Ovary (tissue), 9 donors: ENCODE data around the gene SCIN. TPM values are rescaled to one million over a fixed set of nuclear protein-coding genes. Genes with fewer than 3 reads are reported as not detected.

Source experiments
- DNase-seq, 5 donors: peaks; one replicate each; pipeline ENCODE4 v3.0.0-alpha.2; 2019 to 2020
- H3K27ac ChIP-seq, 2 donors: fragments of 200-600 bp; one replicate each; pipeline versions ENCODE4 v1.5.1 to v1.8.0; 2019 to 2022
- H3K27me3 ChIP-seq: fragments of 200-600 bp; one replicate; pipeline ENCODE4 v1.8.0; 2022
- H3K36me3 ChIP-seq: fragments of 200-600 bp; sonication (generic); one replicate; pipeline ENCODE4 v1.5.1; 2019
- H3K4me1 ChIP-seq: one replicate; pipeline ENCODE4 v1.8.1; 2013; ENCODE audit warnings: mild to moderate bottlenecking, moderate library complexity; ENCODE audit not compliant: insufficient read depth
- H3K4me3 ChIP-seq: fragments of 200-600 bp; sonication (generic); one replicate; pipeline ENCODE4 v1.5.1; 2017
- H3K9me3 ChIP-seq, 2 donors: fragments of 200-600 bp in 1 of 2; sonication (generic) in 1 of 2; one replicate each; pipeline versions ENCODE4 v1.5.1 to v1.8.1; 2013 to 2019; ENCODE audit warnings: mild to moderate bottlenecking in 1 of 2, moderate library complexity in 1 of 2
- EP300 ChIP-seq: sonication (generic); formaldehyde crosslinking; IDR thresholded peaks from one replicate; pipeline ENCODE4 v1.6.1; 2017; ENCODE audit warnings: antibody characterized with exemption
- POLR2A ChIP-seq: fragments of 450-650 bp; IDR thresholded peaks from one replicate; pipeline ENCODE4 v1.6.1; 2017; ENCODE audit warnings: antibody characterized with exemption, mild to moderate bottlenecking, moderate library complexity
- WGBS, 3 donors: extraction: QIAGEN DNeasy Blood & Tissue Kit in 1 of 3; methylation state at CpG; one replicate each; pipeline versions ENCODE4 v1.1.5 to v1.1.7; 2013 to 2017; 5-methylcytosine and 5-hydroxymethylcytosine counted together
- intact Hi-C, 4 donors: fragments of 100-400 bp; cut with DNase I; formaldehyde crosslinking; loops; one replicate each; pipeline versions ENCODE4 v1.11.0 to v1.15.1; 2022 to 2023
- polyA plus RNA-seq, 2 donors: library from polyadenylated mRNA; stranded (reverse); fragments of 200-250 nt in 1 of 2; fragments of 350-450 nt in 1 of 2; fragmentation: Illumina TruSeq in 1 of 2; extraction: RNeasy Lipid Tissue Mini Kit (QIAGEN cat#74804) in 1 of 2; gene quantifications; one replicate each; pipeline ENCODE4 v1.2.3, GENCODE V29; 2013 to 2014
- total RNA-seq, 7 donors: library from RNA; depleted of rRNA in 2 of 7; stranded (reverse); fragments of >200 nt in 2 of 7; fragmentation: NEBNext Ultra II Directional in 3 of 7; extraction: Animal tissue kit (Norgen Biotek cat#: 25700) in 3 of 7; gene quantifications; one replicate each; pipeline versions ENCODE4 v1.1.0 to v1.2.4, GENCODE V29; 2016 to 2023
- TF ChIP-seq, protein P1 (sequence below), 3 donors: fragments of 450-650 bp in 2 of 3; fragments of 200-600 bp in 1 of 3; IDR thresholded peaks; one replicate each; pipeline versions ENCODE4 v1.5.1 to v1.8.0; 2016 to 2022; ENCODE audit warnings: antibody characterized with exemption in 3 of 3, mild to moderate bottlenecking in 1 of 3
- donor health status: DM: no; HTN: no; CAD: no; lungs with moderate emphysema.
- donor health status: DM: no; HTN: no; CAD: no.
- donor health status: Bipolar disorder and iron deficiency.
- donor health status: DM: yes; HTN: yes; CAD: no.
- donor health status: DM: no; HTN: no; CAD: no.
- donor health status: DM: yes; HTN: yes; CAD: no.

SCIN gene
- total and polyA plus RNA-seq, 9 donors, result 1.3 to 5.1 (median 2.2) TPM

DNA sequence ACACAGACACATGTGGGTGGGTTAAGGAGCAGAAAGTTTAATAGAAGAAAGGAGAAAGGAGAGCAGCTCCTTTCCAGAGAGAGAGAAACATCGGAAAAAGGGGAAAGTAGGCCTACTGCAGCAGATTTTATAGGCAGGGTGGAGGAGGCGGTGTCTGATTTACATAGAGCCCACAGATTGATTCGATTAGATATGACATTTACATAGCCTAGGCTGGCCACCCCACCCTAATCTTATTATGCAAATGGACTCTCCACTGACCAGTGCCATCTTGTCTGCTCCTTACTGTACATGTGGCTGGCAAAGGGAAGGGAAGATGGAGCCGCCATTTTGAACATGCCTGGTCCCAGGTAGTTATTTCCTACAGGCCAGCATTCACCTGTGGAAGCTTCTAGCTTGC is 38.7 kb upstream of the SCIN start:
- DNase-seq, result no peak
- Histone ChIP-seq H3K4me1 (no peaks in the 10 kb centered on the region), H3K9me3 (peaks cover 0 to 4% of the 10 kb centered on the region in 2 donors), H3K27me3 (no peaks in the 10 kb centered on the region), H3K4me3 (no peak overlapping the region), H3K36me3 (no peaks in the 10 kb centered on the region), H3K27ac (no peak overlapping the region)
- TF ChIP-seq, protein P1, sequence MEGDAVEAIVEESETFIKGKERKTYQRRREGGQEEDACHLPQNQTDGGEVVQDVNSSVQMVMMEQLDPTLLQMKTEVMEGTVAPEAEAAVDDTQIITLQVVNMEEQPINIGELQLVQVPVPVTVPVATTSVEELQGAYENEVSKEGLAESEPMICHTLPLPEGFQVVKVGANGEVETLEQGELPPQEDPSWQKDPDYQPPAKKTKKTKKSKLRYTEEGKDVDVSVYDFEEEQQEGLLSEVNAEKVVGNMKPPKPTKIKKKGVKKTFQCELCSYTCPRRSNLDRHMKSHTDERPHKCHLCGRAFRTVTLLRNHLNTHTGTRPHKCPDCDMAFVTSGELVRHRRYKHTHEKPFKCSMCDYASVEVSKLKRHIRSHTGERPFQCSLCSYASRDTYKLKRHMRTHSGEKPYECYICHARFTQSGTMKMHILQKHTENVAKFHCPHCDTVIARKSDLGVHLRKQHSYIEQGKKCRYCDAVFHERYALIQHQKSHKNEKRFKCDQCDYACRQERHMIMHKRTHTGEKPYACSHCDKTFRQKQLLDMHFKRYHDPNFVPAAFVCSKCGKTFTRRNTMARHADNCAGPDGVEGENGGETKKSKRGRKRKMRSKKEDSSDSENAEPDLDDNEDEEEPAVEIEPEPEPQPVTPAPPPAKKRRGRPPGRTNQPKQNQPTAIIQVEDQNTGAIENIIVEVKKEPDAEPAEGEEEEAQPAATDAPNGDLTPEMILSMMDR (IDR thresholded peaks at IDR 0.05), result no peak
- TF ChIP-seq POLR2A (no peak), EP300 (no peak)
- intact Hi-C loops, result no loop called here
- WGBS, 3 donors, result 86 to 95% (median 93%) methylated on average over 4 of the region's 4 CpGs

DNA sequence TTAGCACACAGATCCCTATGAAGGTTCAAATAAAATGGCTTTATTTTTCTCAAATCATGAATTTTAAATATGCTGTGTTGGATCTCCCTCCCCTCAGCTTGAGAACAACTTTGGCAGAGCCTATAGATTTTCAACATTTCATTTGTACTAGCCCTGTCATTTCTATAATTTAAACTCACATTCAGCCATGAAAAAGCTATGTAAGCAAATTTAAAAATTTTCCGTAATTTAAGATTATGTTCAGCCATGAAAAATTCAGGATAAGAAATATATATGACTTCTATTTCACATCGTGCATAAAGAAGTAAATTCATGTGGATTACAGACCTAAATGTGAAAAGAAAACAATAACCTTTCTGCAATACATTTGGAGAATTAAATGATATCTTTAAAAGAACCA is 36.5 kb upstream of the SCIN start:
- intact Hi-C loops, result no loop called here
- Histone ChIP-seq H3K27me3 (no peaks in the 10 kb centered on the region), H3K4me3 (no peak overlapping the region), H3K4me1 (no peaks in the 10 kb centered on the region), H3K36me3 (no peaks in the 10 kb centered on the region), H3K27ac (no peak overlapping the region), H3K9me3 (peaks cover 0 to 4% of the 10 kb centered on the region in 2 donors)
- 61 to 81% (median 66%) methylated on average over 2 of the region's 2 CpGs for WGBS, 3 donors
- no peak for TF ChIP-seq EP300
- no peak for TF ChIP-seq POLR2A
- TF ChIP-seq, protein P1 (IDR thresholded peaks at IDR 0.05), result no peak
- DNase-seq, result no peak

DNA sequence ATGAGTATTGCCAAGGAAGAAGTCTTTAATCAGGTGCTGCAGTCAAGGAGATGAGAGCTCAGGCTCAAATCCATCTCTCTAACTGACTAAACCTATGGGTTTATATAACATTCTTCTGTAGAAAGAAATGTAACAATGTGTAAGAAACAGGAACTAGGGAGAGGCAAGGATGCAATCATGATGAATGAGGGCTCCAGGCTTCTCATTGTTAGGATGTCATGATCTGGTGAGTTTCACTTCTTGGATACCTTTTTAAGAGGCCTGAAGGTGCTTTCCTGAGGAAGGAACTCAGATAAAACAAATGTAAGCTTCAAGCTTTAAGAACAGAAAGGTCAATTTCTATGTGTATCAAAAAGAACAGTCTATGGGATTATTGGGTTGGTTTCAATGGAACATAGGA is 30.8 kb upstream of the SCIN start:
- Histone ChIP-seq H3K36me3 (no peaks in the 10 kb centered on the region), H3K27ac (no peak overlapping the region), H3K4me1 (no peaks in the 10 kb centered on the region), H3K27me3 (no peaks in the 10 kb centered on the region), H3K9me3 (peaks cover 0 to 4% of the 10 kb centered on the region in 2 donors), H3K4me3 (no peak overlapping the region)
- no peak for DNase-seq
- no peak for TF ChIP-seq POLR2A
- TF ChIP-seq, protein P1 (IDR thresholded peaks at IDR 0.05), result no peak
- no peak for TF ChIP-seq EP300
- intact Hi-C loops, result no loop called here

DNA sequence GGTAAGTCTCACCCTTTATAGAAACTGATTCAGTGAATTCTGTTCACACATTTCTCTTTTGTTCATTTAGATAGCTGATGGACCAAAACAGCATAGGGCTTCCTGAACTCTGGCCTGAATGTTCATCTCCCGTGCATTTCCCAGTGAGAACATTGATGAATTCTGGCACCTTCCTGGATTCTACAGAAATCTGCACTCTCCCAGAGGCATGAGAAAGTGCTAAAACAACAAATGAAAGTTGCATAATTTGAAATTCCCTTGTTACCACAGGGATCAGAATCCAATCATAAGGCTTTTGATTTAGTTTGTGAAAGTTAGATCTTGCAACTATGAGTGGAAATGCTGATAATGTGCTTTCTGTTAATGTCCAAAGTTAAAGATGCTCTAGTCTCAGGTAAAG is 29.7 kb upstream of the SCIN start:
- no peaks in the 10 kb centered on the region for H3K36me3 ChIP-seq
- 69 to 80% (median 77%) methylated on average over 1 of the region's 1 CpG for WGBS, 3 donors

More for the DNA sequence above, 29.7 kb upstream of the SCIN start:
- intact Hi-C loops, result no loop called here
- Histone ChIP-seq H3K4me1 (no peaks in the 10 kb centered on the region), H3K9me3 (peaks cover 0 to 4% of the 10 kb centered on the region in 2 donors), H3K27ac (no peak overlapping the region), H3K27me3 (no peaks in the 10 kb centered on the region), H3K4me3 (no peak overlapping the region)
- no peak for DNase-seq
- no peak for TF ChIP-seq POLR2A
- no peak for TF ChIP-seq EP300
- TF ChIP-seq, protein P1 (IDR thresholded peaks at IDR 0.05), result no peak
